KMS-11 (cell line): ENCODE data around the gene REXO1.

Experiments
- H2AFZ ChIP-seq: fragments of 200-600 bp; sonication (generic); 2 replicates; pipeline ENCODE4 v1.6.1; 2016; ENCODE audit warnings: antibody characterized with exemption, mixed run types, low read depth
- H3K27ac ChIP-seq: fragments of 200-600 bp; sonication (generic); 2 replicates; pipeline ENCODE4 v1.6.1; 2016; ENCODE audit warnings: mild to moderate bottlenecking, mixed run types
- H3K27me3 ChIP-seq: fragments of 200-600 bp; sonication (generic); 2 replicates; pipeline ENCODE4 v1.6.1; 2017; ENCODE audit warnings: mild to moderate bottlenecking, low read depth, mixed run types, moderate library complexity; ENCODE audit not compliant: insufficient read depth
- H3K36me3 ChIP-seq: fragments of 200-600 bp; sonication (generic); 2 replicates; pipeline ENCODE4 v1.6.1; 2017; ENCODE audit warnings: mild to moderate bottlenecking, mixed run types; ENCODE audit not compliant: insufficient read depth
- H3K4me1 ChIP-seq: fragments of 200-600 bp; sonication (generic); 2 replicates; pipeline ENCODE4 v1.6.1; 2016; ENCODE audit warnings: mild to moderate bottlenecking, low read depth, mixed run types; ENCODE audit not compliant: poor library complexity, severe bottlenecking
- H3K4me2 ChIP-seq: fragments of 200-600 bp; sonication (generic); 2 replicates; pipeline ENCODE4 v1.7.0; 2016; ENCODE audit warnings: mild to moderate bottlenecking, mixed run types
- H3K4me3 ChIP-seq: fragments of 200-600 bp; sonication (generic); IDR thresholded peaks from 2 replicates; pipeline ENCODE4 v1.6.1; 2017; ENCODE audit warnings: low read depth, low read length, mixed read lengths; ENCODE audit not compliant: insufficient read depth
- H3K79me2 ChIP-seq: fragments of 200-600 bp; sonication (generic); 2 replicates; pipeline ENCODE4 v1.6.1; 2016; ENCODE audit warnings: low read depth, mixed run types; ENCODE audit not compliant: insufficient read depth
- H3K9ac ChIP-seq: fragments of 200-600 bp; sonication (generic); 2 replicates; pipeline ENCODE4 v1.6.1; 2016; ENCODE audit warnings: mild to moderate bottlenecking, mixed run types
- H4K20me1 ChIP-seq: fragments of 200-600 bp; sonication (generic); 2 replicates; pipeline ENCODE4 v1.6.1; 2016; ENCODE audit warnings: mild to moderate bottlenecking, mixed run types; ENCODE audit not compliant: insufficient read depth
- TF ChIP-seq, protein P1 (sequence below): fragments of 200-600 bp; sonication (generic); conservative IDR thresholded peaks from 2 replicates; pipeline ENCODE4 v1.6.1; 2017; ENCODE audit warnings: low read depth, mild to moderate bottlenecking, antibody characterized with exemption, low read length, moderate library complexity, mixed read lengths

The REXO1 gene

DNA sequence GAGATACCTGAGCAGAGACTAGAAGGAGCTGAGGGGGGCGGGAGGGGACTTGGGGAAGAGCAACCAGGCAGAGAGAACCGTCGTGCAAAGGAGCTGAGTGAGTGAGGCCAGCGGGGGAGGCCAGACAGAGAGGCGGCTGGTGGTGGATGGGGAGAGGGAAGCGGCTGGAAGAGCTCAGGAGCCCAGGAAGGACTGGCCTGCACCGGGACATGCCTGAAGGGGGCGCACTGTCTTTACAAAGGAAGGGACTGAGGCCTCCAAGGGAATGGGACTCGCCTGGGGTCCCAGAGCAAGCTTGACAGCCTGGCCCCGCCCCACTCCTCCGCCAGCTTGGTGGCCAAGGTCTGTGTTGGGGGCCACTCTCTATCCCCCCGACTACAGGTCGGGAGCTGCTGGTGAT lies 80.0 kb downstream of the REXO1 start:
- H3K27ac ChIP-seq: no peak overlapping the region
- H3K36me3 ChIP-seq: no peaks in the 10 kb centered on the region
- H2AFZ ChIP-seq: no peak overlapping the region
- TF ChIP-seq, protein P1, sequence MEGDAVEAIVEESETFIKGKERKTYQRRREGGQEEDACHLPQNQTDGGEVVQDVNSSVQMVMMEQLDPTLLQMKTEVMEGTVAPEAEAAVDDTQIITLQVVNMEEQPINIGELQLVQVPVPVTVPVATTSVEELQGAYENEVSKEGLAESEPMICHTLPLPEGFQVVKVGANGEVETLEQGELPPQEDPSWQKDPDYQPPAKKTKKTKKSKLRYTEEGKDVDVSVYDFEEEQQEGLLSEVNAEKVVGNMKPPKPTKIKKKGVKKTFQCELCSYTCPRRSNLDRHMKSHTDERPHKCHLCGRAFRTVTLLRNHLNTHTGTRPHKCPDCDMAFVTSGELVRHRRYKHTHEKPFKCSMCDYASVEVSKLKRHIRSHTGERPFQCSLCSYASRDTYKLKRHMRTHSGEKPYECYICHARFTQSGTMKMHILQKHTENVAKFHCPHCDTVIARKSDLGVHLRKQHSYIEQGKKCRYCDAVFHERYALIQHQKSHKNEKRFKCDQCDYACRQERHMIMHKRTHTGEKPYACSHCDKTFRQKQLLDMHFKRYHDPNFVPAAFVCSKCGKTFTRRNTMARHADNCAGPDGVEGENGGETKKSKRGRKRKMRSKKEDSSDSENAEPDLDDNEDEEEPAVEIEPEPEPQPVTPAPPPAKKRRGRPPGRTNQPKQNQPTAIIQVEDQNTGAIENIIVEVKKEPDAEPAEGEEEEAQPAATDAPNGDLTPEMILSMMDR: no peak
- no peak overlapping the region for H3K9ac ChIP-seq
- no peak overlapping the region for H3K4me3 ChIP-seq
- H3K27me3 ChIP-seq: peaks cover 92% of the 10 kb centered on the region
- H3K4me2 ChIP-seq: no peak overlapping the region
- H3K79me2 ChIP-seq: no peaks in the 10 kb centered on the region
- H4K20me1 ChIP-seq: no peaks in the 10 kb centered on the region
- no peaks in the 10 kb centered on the region for H3K4me1 ChIP-seq

DNA sequence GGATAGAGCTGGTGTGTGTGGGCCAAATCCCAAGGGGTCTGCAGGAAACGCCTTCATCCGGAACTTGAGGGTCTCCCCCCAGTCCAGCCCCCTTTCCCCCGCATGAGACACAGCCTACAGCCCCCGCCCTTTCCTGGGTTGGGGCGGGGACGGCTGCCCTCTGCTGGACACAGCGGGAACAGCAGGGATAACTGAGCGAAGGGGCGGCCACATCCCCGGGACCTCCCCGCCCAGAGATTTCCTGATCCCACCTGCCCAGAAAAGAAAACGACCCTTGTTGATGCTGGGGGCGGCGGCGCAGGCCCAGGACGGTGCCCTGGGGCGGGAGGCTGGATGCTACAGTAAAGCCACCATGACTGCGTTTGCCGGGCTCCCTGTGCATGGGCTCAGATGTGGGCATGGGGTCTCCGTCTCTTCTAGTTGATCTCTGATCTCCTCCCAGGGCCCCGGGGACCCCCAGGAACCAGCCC lies 80.8 kb downstream of the REXO1 start:
- Histone ChIP-seq H2AFZ (no peak overlapping the region), H3K36me3 (no peaks in the 10 kb centered on the region), H3K27ac (no peak overlapping the region), H3K4me1 (no peaks in the 10 kb centered on the region), H3K9ac (no peak overlapping the region), H3K27me3 (peaks cover 92% of the 10 kb centered on the region), H4K20me1 (no peaks in the 10 kb centered on the region), H3K4me3 (no peak overlapping the region), H3K79me2 (no peaks in the 10 kb centered on the region), H3K4me2 (no peak overlapping the region)
- TF ChIP-seq, protein P1: peak; percentile 92

DNA sequence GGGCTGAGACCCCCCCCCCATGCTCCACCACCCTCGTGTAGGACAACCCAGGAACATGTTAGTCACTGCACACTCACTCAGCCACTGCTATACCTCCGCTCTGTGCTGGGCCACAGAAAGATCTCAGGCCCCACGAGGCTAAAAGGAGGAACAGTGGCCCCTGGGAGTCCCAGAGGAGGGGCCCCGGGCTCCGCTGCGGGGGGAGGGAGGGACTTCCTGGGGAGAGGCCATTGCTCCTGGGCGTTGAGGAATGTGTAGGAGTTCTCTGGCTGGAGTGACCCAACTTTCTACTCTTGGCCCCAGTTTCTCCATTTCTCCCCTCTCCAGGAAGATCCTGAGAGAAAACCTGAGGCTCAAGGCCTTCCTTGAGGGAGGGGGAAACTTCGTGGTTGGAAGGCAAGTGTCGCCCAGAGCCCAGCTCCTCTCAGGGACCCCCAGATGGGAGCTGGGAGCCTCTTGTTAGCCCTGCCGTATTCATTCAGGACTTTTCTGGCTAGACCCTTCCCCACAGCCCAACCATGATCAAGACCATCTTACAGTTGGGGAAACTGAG lies 81.4 kb downstream of the REXO1 start:
- no peaks in the 10 kb centered on the region for H3K36me3 ChIP-seq
- H3K79me2 ChIP-seq: no peaks in the 10 kb centered on the region
- no peaks in the 10 kb centered on the region for H4K20me1 ChIP-seq
- H3K4me3 ChIP-seq: no peak overlapping the region
- H2AFZ ChIP-seq: no peak overlapping the region
- peaks cover 92% of the 10 kb centered on the region for H3K27me3 ChIP-seq
- TF ChIP-seq, protein P1: no peak
- H3K27ac ChIP-seq: no peak overlapping the region
- H3K4me2 ChIP-seq: no peak overlapping the region
- no peak overlapping the region for H3K9ac ChIP-seq
- H3K4me1 ChIP-seq: no peaks in the 10 kb centered on the region

DNA sequence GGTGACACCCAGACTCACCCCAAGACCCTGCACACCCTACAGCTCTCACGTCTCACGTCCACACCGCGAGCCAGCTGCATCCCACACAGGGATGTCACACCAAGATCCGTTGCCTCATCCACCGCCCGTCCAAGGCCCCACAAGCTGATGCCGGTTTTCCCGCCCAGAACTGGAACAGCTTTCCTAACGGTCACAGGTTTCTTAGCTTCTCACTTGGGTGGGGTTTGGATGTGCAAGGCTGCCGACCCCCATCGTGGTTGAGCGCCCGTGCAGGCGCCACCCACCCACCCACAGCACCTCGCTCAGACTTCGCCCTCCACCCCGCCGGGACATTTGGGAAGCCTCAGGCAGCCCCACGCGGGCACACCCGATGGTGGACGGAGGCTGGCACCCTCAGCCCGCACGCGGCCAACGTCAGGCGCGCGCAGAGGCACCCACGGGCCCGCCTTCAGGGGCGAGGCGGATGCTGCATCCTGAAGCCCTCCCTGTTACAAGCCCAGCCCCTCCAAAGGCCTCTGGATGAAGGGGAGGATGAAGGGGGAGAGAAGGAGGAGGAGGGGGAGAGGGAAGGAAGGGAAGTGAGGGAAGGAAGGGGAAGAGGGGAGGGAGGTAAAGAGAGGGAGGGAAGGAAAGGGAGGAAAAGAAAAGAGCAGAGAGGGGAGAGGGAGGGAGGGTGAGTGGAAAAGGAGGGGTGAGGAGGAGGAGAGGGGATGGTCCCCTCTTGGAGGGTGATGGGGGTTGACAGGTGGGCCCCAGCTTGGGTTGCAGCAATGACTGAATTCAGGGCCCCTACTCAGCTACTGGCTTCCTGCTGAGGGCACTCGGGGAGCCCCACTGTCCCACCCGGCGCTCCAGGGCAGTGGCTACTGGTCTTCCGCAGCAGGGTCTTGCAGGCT lies 82.1 kb downstream of the REXO1 start:
- Histone ChIP-seq H3K79me2 (no peaks in the 10 kb centered on the region), H3K27ac (no peak overlapping the region), H3K36me3 (no peaks in the 10 kb centered on the region), H2AFZ (no peak overlapping the region), H3K4me3 (no peak overlapping the region), H3K4me2 (no peak overlapping the region), H3K27me3 (peaks cover 92% of the 10 kb centered on the region), H4K20me1 (no peaks in the 10 kb centered on the region), H3K9ac (no peak overlapping the region), H3K4me1 (no peaks in the 10 kb centered on the region)
- TF ChIP-seq, protein P1: no peak; the same call in 1 of the 2 replicates
